GM19023 (cell line): ENCODE measurements around the gene GTF2I.
"Not testable (repeated sequence)": the region's sequence is repeated elsewhere in the genome, so short reads cannot be mapped to it uniquely, and the experiment has no call there.

Experiments used
- ATAC-seq: cut with Tn5 transposase; IDR thresholded peaks from one replicate; pipeline ENCODE4 v1.9.1; 2021; ENCODE audit warnings: mild to moderate bottlenecking, moderate library complexity; ENCODE audit not compliant: unreplicated experiment

The GTF2I gene

GRCh38 chr7:74656441-74656836, 1.1 kb upstream of the GTF2I start:
- no peak for ATAC-seq

- ATAC-seq, result peak; percentile 56
Observed at GRCh38 chr7:74656837-74657691, 454 bp upstream of the GTF2I start.

GRCh38 chr7:74658178-74659004, 873 bp downstream of the GTF2I start:
- peak; percentile 60 for ATAC-seq

- ATAC-seq, result not testable (repeated sequence)
Observed at GRCh38 chr7:74660202-74660601, 2.7 kb downstream of the GTF2I start.

GRCh38 chr7:74661836-74662794, 4.6 kb downstream of the GTF2I start:
- not testable (repeated sequence) for ATAC-seq

- ATAC-seq, result no peak
Observed at GRCh38 chr7:74665296-74665938, 7.9 kb downstream of the GTF2I start.

GRCh38 chr7:74667013-74667412, 9.5 kb downstream of the GTF2I start:
- not testable (repeated sequence) for ATAC-seq

GRCh38 chr7:74667520-74667919, 10.0 kb downstream of the GTF2I start:
- ATAC-seq, result not testable (repeated sequence)

- no peak for ATAC-seq
Observed at GRCh38 chr7:74671602-74672001, 14.1 kb downstream of the GTF2I start.

- no peak for ATAC-seq
Observed at GRCh38 chr7:74672343-74672915, 14.9 kb downstream of the GTF2I start.

GRCh38 chr7:74674166-74674565, 16.6 kb downstream of the GTF2I start:
- no peak for ATAC-seq

GRCh38 chr7:74682829-74683228, 25.3 kb downstream of the GTF2I start:
- no peak for ATAC-seq

- ATAC-seq, result no peak
Observed at GRCh38 chr7:74683799-74684198, 26.3 kb downstream of the GTF2I start.

- ATAC-seq, result no peak
Observed at GRCh38 chr7:74684473-74684872, 27.0 kb downstream of the GTF2I start.

GRCh38 chr7:74684921-74685320, 27.4 kb downstream of the GTF2I start:
- ATAC-seq, result no peak

- ATAC-seq, result no peak
Observed at GRCh38 chr7:74690474-74690873, 33.0 kb downstream of the GTF2I start.

GRCh38 chr7:74704419-74704818, 46.9 kb downstream of the GTF2I start:
- not testable (repeated sequence) for ATAC-seq

- ATAC-seq, result no peak
Observed at GRCh38 chr7:74707238-74707637, 49.7 kb downstream of the GTF2I start.

GRCh38 chr7:74708569-74709275, 51.2 kb downstream of the GTF2I start:
- no peak for ATAC-seq
